ENCODE measurements around the gene TIMM44.

TIMM44 gene

DNA sequence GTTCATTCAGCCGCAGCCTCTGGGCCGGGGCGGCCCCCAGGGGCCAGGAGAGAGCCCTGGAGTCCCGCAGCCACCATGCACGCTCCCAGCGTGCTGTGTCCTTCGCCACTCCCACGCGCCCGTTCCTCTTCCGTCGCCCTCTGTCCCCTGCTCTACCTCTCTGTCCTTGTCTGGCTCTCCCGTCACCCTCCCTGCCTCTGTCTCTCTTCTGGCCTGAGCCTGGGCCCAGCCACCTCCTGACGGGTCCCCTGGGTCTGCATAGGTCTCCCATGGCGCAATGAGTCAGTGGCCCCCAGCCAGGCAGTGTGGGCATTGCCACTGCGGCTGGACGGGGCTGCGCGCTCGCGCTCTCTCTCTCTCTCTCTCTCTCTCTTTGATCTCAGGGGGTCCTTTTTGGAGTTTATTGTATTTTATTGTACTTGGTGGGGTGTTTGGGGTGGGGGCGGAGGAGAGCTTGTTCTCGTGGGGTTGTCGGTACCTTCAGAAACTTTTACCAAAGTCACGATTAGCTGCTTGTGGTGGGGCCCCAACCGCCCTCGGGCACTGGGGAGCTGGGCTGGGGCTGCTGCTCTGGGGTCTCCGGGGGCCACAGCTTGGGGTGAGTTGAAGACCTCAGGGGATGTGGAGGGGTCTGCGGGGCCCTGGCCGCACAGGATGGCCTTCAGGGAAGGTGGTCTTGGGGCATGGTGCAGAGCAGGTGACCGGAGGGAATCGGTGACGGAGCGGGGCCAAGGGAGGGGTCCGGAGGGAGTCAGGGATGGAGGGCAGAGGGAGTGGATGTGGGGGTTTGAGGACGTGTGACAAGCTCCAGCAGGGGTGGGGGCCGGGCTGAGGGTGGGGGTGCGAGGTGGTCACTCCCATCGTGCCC, 30.5 kb downstream of the TIMM44 start:
- DNase-seq: no peak

GRCh38 chr19:7912144-7912696, 31.2 kb downstream of the TIMM44 start:
- no peak for DNase-seq

GRCh38 chr19:7911508-7912143, 31.8 kb downstream of the TIMM44 start:
- DNase-seq: no peak

DNA sequence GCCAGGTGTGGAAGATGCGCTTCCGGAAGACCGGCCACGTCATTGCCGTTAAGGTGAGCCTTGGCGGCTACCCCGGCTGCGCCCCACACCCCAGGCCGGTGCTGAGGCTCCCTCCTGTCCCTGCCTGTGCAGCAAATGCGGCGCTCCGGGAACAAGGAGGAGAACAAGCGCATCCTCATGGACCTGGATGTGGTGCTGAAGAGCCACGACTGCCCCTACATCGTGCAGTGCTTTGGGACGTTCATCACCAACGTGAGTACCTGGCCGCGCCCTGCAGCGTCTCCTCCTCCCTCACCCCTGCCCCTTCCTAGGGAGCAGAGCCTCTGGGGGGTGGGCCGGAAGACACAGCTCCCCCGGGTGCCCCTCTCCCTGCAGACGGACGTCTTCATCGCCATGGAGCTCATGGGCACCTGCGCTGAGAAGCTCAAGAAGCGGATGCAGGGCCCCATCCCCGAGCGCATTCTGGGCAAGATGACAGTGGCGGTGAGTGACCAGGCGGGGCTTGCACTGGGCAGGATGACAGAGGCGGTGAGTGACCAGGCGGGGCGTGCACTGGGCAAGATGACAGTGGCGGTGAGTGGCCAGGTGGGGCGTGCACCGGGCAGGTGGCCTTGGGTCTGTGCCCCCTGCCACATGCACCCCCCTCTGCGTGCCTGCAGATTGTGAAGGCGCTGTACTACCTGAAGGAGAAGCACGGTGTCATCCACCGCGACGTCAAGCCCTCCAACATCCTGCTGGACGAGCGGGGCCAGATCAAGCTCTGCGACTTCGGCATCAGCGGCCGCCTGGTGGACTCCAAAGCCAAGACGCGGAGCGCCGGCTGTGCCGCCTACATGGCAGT, 32.9 kb downstream of the TIMM44 start:
- no peak for DNase-seq

DNA sequence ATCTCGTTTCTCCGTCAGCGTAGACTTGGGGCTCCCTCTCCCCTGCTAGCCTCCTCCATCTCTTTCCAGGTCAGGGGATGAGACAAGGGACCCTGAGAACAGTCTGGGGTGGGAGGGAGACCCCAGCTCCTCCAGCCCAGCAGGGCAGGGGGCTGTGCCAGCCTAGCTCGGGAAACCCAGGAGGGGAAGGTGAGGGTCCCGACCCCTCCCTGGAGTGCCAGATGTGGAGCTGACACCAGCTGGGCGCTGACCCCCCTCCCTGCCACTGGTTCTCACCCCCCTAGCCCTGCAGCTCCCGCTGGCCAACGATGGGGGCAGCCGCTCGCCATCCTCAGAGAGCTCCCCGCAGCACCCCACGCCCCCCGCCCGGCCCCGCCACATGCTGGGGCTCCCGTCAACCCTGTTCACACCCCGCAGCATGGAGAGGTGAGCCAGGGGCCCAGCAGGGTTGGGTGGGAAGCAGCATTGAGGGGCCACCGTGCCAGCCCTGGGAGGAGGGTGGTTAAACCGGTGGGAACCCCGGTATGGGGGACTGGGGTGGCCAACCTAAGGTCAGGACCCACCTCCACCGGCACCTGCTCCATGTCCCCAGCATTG, 33.9 kb downstream of the TIMM44 start:
- no peak for DNase-seq

GRCh38 chr19:7908742-7909461, 34.6 kb downstream of the TIMM44 start:
- DNase-seq: no peak

DNA sequence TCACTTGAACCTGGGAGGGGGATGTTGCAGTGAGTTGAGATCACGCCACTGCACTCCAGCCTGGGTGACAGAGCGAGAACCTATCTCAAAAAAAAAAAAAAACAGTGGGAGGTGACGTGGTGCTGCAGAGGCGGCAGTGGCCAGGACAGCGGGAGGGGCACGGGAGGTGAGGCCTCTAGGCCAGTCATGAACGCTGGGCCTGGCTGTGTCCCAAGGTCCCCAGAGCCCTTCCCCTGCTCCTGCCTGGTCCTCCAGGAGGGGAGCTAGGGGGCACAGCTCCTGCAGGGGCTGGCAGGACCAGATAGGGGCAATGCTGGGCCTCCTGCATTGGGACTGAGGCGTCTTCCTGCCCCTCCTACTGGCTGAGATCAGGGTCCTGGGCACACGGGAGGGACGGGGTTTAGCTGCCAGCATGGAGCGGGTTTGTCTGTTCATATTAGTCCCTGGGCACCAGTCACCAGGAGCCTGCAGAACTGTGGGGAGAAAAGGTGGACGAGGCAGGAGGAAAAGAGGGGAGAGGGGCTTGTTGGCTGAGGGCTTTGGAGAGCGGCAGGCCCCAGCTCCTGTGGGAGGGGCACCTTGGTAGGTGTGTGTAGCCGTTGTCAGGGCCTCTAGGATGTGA, 35.3 kb downstream of the TIMM44 start:
- no peak for DNase-seq

DNA sequence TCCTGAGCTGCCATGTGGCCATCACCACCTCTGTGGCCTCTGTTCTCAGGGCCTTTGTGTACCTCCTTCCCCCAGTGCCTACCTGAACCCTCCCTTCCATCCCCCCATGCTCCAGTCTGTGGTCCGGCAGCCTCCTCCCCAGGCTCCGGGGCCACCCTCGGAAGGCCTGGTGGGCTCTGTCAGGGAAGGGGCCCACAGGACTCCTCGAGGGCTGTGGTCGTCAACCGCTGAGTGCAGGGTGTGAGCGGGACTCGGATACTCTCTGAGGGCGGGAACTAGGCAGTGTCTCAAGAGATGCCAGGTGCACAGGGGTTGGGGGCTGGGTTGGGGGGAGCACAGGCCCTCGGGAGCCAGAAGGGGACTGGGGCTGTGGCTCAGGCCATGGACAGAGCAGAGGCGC, 35.9 kb downstream of the TIMM44 start:
- no peak for DNase-seq

DNA sequence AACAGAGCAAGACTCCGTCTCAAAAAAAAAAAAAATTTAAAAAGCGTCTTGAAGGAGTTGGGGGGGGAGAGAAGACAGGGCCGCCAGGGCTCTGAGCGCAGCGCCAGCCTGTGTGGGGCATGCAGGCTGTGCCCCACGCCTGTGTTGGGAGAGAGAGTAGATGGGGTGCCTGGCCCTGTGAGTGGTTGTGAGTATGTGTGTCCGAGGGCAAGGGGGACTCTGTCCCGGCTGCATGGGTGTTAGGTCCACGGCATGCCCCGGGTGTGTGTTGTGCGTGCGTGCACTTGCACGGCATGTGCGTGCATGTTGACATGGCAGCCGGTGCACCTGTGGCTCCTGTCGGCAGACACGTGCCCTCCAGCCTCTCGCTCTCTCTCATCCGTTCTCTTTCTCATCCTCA, 36.3 kb downstream of the TIMM44 start:
- DNase-seq: no peak

DNA sequence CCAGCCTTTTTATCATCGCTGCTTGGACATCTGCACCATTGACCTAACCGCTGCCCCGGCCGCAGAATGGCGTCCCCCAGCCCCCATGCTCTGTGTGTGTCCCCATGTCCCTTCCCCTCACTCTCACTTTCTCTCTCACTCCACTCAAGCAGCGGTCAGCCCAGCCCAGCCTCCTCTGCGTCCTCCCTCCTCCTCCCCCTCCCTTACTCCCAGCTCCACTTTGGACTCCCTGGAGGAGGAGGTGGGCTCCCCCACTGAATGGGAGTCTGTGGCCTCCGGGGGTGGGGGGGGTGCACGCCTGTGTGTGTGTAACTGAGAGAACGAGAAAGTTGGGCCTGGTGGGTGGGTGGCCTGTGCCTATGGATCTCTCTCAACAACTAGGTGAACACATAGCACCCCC, 37.6 kb downstream of the TIMM44 start:
- no peak for DNase-seq

GRCh38 chr19:7905268-7905667, 38.2 kb downstream of the TIMM44 start:
- DNase-seq: no peak

- DNase-seq: peak; percentile 89 to 91
Measured at GRCh38 chr19:7904074-7905020, 39.1 kb downstream of the TIMM44 start.

DNA sequence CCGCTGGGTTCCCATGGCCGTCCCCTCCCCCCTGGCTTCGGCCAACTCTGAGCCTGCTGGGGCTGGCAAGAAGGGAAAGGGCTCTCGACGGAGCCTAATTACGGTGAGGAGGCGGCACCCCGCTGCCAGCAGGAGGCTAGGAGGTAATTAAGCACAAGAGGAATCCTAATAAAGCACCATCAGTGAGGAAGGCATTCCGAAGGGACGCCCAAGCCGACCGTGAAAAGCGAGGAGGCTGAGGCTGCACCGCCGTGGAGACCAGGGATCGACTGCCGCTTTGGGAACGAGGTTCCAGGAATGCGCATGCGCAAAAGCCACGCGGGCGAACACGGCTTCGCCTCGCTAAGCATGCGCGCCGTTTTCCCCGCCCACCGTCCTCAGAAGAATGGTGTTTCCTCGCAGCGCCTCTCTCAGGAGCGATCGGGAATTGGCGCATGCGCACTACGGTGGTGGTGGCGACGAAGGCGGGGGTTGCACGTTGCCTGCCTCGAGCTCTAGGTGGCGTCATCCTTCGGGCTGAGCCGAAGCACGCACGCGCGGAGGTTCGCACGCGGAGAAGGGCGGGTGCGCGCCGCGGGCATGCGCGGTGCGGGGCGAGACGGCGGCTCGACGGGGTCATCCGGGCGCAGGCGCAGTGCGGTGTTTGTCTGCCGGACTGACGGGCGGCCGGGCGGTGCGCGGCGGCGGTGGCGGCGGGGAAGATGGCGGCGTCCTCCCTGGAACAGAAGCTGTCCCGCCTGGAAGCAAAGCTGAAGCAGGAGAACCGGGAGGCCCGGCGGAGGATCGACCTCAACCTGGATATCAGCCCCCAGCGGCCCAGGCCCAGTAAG, 40.0 kb downstream of the TIMM44 start, which contains the start of gene MAP2K7:
TSS of gene MAP2K7 (plus strand) at position 634 of the 830 bp plus-strand sequence. CDS start at position 702, 68 bp downstream.
- peak; percentile 100 for DNase-seq

DNA sequence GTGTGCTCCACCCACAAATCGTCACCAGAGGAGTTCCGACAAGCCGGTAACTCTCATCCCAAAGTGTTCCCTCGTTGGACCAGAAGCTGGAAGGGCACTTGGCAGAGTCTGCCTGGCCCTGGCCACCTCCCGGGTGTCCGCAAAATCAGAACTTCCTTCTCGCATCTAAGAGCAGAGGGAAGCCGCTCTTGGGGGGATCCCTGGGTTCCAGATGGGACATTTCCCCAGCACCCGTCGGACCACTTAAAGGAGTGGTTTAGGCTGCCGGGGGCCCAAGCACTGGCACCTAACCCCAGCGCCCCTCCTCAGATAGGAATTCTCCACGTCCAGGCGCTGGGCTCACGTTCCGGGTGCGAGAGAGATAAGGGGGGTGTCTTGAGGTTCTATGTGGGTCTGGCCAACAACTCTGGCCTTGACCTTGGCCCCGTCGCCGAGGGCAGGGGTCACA, 40.6 kb downstream of the TIMM44 start:
- no peak for DNase-seq

DNA sequence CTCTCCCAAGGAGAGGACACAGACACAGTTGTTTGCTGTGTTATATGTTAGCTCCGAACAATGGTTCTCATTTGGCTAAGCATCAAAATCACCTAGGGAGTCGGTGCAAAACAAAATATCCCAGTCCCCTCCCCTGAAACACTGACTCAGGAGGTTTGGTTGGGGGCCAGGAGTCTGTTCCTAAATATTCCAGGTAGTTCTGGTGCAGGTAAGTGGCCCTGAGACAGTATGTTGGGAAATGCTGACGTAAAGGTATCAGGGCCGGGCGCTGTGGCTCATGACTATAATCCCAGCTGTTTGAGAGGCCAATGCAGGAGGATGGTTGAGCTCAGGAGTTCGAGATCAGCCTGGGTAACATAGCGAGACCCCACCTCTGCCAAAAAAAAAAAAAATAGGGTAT, 42.1 kb downstream of the TIMM44 start:
- no peak for DNase-seq

DNA sequence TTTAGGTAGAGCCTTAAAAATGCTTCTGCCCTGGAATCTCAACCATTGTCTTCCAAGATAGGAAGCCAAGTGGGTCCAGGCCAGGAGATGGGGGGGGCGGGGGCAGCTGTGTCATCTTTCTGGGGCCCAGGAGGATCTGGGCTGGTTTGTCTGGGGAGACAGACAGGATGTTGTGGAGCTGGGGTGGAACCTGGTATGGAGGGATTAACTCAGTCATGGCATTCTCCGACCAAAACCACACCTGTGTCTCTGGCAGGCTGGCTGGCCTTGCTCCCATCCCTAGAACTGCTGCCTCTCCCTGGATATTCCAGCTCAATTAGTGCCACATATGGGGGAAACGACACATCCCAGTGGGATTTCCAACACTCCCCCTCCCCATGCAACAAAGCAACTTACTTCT, 42.5 kb downstream of the TIMM44 start:
- no peak for DNase-seq

- DNase-seq: no peak
Measured at GRCh38 chr19:7900401-7900870, 43.0 kb downstream of the TIMM44 start.

DNA sequence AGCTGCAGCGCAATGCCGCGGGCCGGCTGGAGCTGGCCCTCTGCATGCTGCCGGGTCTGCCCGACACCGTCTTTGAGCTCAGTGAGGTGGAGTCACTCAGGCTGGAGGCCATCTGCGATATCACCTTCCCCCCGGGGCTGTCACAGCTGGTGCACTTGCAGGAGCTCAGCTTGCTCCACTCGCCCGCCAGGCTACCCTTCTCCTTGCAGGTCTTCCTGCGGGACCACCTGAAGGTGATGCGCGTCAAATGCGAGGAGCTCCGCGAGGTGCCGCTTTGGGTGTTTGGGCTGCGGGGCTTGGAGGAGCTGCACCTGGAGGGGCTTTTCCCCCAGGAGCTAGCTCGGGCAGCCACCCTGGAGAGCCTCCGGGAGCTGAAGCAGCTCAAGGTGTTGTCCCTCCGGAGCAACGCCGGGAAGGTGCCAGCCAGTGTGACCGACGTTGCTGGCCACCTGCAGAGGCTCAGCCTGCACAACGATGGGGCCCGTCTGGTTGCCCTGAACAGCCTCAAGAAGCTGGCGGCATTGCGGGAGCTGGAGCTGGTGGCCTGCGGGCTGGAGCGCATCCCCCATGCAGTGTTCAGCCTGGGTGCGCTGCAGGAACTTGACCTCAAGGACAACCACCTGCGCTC, 43.6 kb downstream of the TIMM44 start:
- DNase-seq: no peak

GRCh38 chr19:7898967-7899366, 44.5 kb downstream of the TIMM44 start:
- DNase-seq: no peak

Data from CD4-positive, alpha-beta T cell treated with Interleukin-4 for 1 hour (primary cell).